WTC11 (cell line): ENCODE measurements around the gene AEBP2. TPM values are rescaled to one million over a fixed set of nuclear protein-coding genes. Genes with fewer than 3 reads are reported as not detected.

ENCODE experiments used
- ATAC-seq: fragments of 200-7000 bp; cut with Tn5 transposase; 2 replicates; pipeline ENCODE4 v1.10.0; 2021; ENCODE audit warnings: mild to moderate bottlenecking, moderate library complexity
- CTCF ChIA-PET: fragments of 300-600 bp; sonication (Branson Sonifier 250); formaldehyde crosslinking; loops from one replicate; lab custom pipeline; 2021; ENCODE audit warnings: antibody characterized with exemption; lab: Charles Lee
- POLR2A ChIA-PET: fragments of 350-600 bp; sonication (Branson Sonifier 250); formaldehyde crosslinking; loops from one replicate; lab custom pipeline; 2021; ENCODE audit warnings: antibody characterized with exemption; lab: Charles Lee
- DNase-seq: peaks from one replicate; pipeline ENCODE4 v3.0.0; 2021; ENCODE audit warnings: low spot score
- H3K27ac Mint-ChIP-seq: 2 replicates; pipeline ENCODE4 v1.8.0; 2021; ENCODE audit warnings: mixed read lengths
- H3K27me3 Mint-ChIP-seq: 2 replicates; pipeline ENCODE4 v1.8.0; 2021; ENCODE audit warnings: low read depth, mild to moderate bottlenecking, moderate library complexity, mixed read lengths
- H3K36me3 Mint-ChIP-seq: 2 replicates; pipeline ENCODE4 v1.8.0; 2021; ENCODE audit warnings: mixed read lengths
- H3K4me1 Mint-ChIP-seq: 2 replicates; pipeline ENCODE4 v1.8.0; 2022; ENCODE audit warnings: mixed read lengths
- H3K4me3 Mint-ChIP-seq: 2 replicates; pipeline ENCODE4 v1.8.0; 2021; ENCODE audit warnings: mild to moderate bottlenecking, moderate library complexity, mixed read lengths
- H3K9me3 Mint-ChIP-seq: 2 replicates; pipeline ENCODE4 v1.8.0; 2021; ENCODE audit warnings: mixed read lengths
- ARID4B ChIP-seq: sonication (generic); formaldehyde crosslinking; IDR thresholded peaks from 2 replicates; pipeline ENCODE4 v1.8.0; 2023; ENCODE audit warnings: missing genetic modification reagents, mild to moderate bottlenecking, borderline replicate concordance
- CBFB ChIP-seq: sonication (generic); formaldehyde crosslinking; IDR thresholded peaks from 2 replicates; pipeline ENCODE4 v1.8.1; 2022; ENCODE audit warnings: mild to moderate bottlenecking, low read depth, missing genetic modification reagents
- CREM ChIP-seq: sonication (generic); formaldehyde crosslinking; IDR thresholded peaks from 2 replicates; pipeline ENCODE4 v1.8.1; 2022; ENCODE audit warnings: mild to moderate bottlenecking, missing genetic modification reagents, moderate library complexity
- FOXJ3 ChIP-seq: sonication (generic); formaldehyde crosslinking; IDR thresholded peaks from 2 replicates; pipeline ENCODE4 v1.9.0; 2021; ENCODE audit warnings: missing genetic modification reagents, mild to moderate bottlenecking, borderline replicate concordance
- FOXP1 ChIP-seq: sonication (generic); formaldehyde crosslinking; IDR thresholded peaks from 2 replicates; pipeline ENCODE4 v1.8.0; 2022; ENCODE audit warnings: missing genetic modification reagents, mild to moderate bottlenecking, moderate library complexity, borderline replicate concordance
- GABPB1 ChIP-seq: sonication (generic); formaldehyde crosslinking; IDR thresholded peaks from 2 replicates; pipeline ENCODE4 v1.8.1; 2023; ENCODE audit warnings: mild to moderate bottlenecking, missing genetic modification reagents
- GRHL2 ChIP-seq: fragments of 250-450 bp; sonication (Bioruptor Pico); IDR thresholded peaks from 2 replicates; pipeline ENCODE4 v1.8.0; 2022; ENCODE audit warnings: mild to moderate bottlenecking, moderate library complexity; ENCODE audit not compliant: insufficient replicate concordance, severe bottlenecking
- HMGA2 ChIP-seq: fragments of 250-450 bp; sonication (Bioruptor Pico); IDR thresholded peaks from 2 replicates; pipeline ENCODE4 v1.4.0; 2021; ENCODE audit warnings: mild to moderate bottlenecking, moderate library complexity
- IRF1 ChIP-seq: sonication (generic); formaldehyde crosslinking; IDR thresholded peaks from 2 replicates; pipeline ENCODE4 v1.8.0; 2023; ENCODE audit warnings: missing genetic modification reagents
- IRF2 ChIP-seq: sonication (generic); formaldehyde crosslinking; IDR thresholded peaks from 2 replicates; pipeline ENCODE4 v1.8.0; 2022; ENCODE audit warnings: low read depth, missing genetic modification reagents, borderline replicate concordance
- JAZF1 ChIP-seq: fragments of 250-450 bp; sonication (Bioruptor Pico); IDR thresholded peaks from 2 replicates; pipeline ENCODE4 v1.9.0; 2021; ENCODE audit warnings: moderate library complexity, mild to moderate bottlenecking, inconsistent platforms
- MXD4 ChIP-seq: fragments of 250-450 bp; sonication (Bioruptor Pico); IDR thresholded peaks from 2 replicates; pipeline ENCODE4 v1.8.0; 2021; ENCODE audit warnings: mild to moderate bottlenecking, moderate library complexity, borderline replicate concordance
- RORB ChIP-seq: fragments of 250-450 bp; sonication (Bioruptor Pico); IDR thresholded peaks from 2 replicates; pipeline ENCODE4 v1.9.0; 2021; ENCODE audit warnings: mild to moderate bottlenecking
- SMAD4 ChIP-seq: sonication (generic); formaldehyde crosslinking; IDR thresholded peaks from 2 replicates; pipeline ENCODE4 v1.8.0; 2022; ENCODE audit warnings: mild to moderate bottlenecking, missing genetic modification reagents
- TEAD4 ChIP-seq: sonication (generic); formaldehyde crosslinking; IDR thresholded peaks from 2 replicates; pipeline ENCODE4 v1.8.0; 2022; ENCODE audit warnings: mild to moderate bottlenecking, missing genetic modification reagents
- USF1 ChIP-seq: sonication (generic); formaldehyde crosslinking; IDR thresholded peaks from 2 replicates; pipeline ENCODE4 v1.8.0; 2022; ENCODE audit warnings: mild to moderate bottlenecking, missing genetic modification reagents
- ZNF121 ChIP-seq: sonication (generic); formaldehyde crosslinking; IDR thresholded peaks from 2 replicates; pipeline ENCODE4 v1.8.0; 2023; ENCODE audit warnings: missing genetic modification reagents
- ZNF138 ChIP-seq: sonication (generic); formaldehyde crosslinking; conservative IDR thresholded peaks from 2 replicates; pipeline ENCODE4 v1.8.1; 2022; ENCODE audit warnings: mild to moderate bottlenecking, moderate library complexity, missing genetic modification reagents
- ZNF219 ChIP-seq: sonication (generic); formaldehyde crosslinking; IDR thresholded peaks from 2 replicates; pipeline ENCODE4 v1.8.0; 2023; ENCODE audit warnings: missing genetic modification reagents, mild to moderate bottlenecking, borderline replicate concordance
- ZNF263 ChIP-seq: sonication (generic); formaldehyde crosslinking; IDR thresholded peaks from 2 replicates; pipeline ENCODE4 v1.8.1; 2022; ENCODE audit warnings: low read depth, mild to moderate bottlenecking, moderate library complexity, missing genetic modification reagents
- ZNF317 ChIP-seq: sonication (generic); formaldehyde crosslinking; IDR thresholded peaks from 2 replicates; pipeline ENCODE4 v1.8.1; 2023; ENCODE audit warnings: low read depth, mild to moderate bottlenecking, moderate library complexity, missing genetic modification reagents, borderline replicate concordance
- ZNF416 ChIP-seq: fragments of 250-450 bp; sonication (Bioruptor Pico); IDR thresholded peaks from 2 replicates; pipeline ENCODE4 v1.9.0; 2021; ENCODE audit warnings: mild to moderate bottlenecking, inconsistent platforms
- ZNF512 ChIP-seq: sonication (generic); formaldehyde crosslinking; IDR thresholded peaks from 2 replicates; pipeline ENCODE4 v1.8.1; 2022; ENCODE audit warnings: missing genetic modification reagents, borderline replicate concordance
- total RNA-seq: library from RNA; stranded (reverse); gene quantifications from 3 replicates; pipeline ENCODE4 v1.2.3, GENCODE V29; 2021
- TF ChIP-seq, protein P1 (sequence below): sonication (generic); formaldehyde crosslinking; IDR thresholded peaks from 2 replicates; pipeline ENCODE4 v1.8.1; 2022; ENCODE audit warnings: low read depth, missing genetic modification reagents, borderline replicate concordance

The AEBP2 gene
- total RNA-seq, 1 experiment from 2014 or later: 65.9 TPM

GRCh38 chr12:19499030-19499429, 59.7 kb downstream of the AEBP2 start:
- Mint-ChIP-seq H3K27me3 (no peaks in the 10 kb centered on the region), H3K36me3 (peaks cover 66% of the 10 kb centered on the region), H3K4me3 (no peak overlapping the region), H3K9me3 (0 out of 2 replicates have a peak, but pooled peaks cover 5% of the 10 kb centered on the region), H3K4me1 (peaks cover 36% of the 10 kb centered on the region), H3K27ac (no peak overlapping the region; the same call in 1 of the 2 replicates)
- TF ChIP-seq ZNF512 (CRISPR knock-in tag): no peak
- no peak for TF ChIP-seq ZNF317 (CRISPR knock-in tag)
- TF ChIP-seq ARID4B (CRISPR knock-in tag): no peak
- no peak for TF ChIP-seq RORB (CRISPR knock-in tag)
- TF ChIP-seq, protein P1, sequence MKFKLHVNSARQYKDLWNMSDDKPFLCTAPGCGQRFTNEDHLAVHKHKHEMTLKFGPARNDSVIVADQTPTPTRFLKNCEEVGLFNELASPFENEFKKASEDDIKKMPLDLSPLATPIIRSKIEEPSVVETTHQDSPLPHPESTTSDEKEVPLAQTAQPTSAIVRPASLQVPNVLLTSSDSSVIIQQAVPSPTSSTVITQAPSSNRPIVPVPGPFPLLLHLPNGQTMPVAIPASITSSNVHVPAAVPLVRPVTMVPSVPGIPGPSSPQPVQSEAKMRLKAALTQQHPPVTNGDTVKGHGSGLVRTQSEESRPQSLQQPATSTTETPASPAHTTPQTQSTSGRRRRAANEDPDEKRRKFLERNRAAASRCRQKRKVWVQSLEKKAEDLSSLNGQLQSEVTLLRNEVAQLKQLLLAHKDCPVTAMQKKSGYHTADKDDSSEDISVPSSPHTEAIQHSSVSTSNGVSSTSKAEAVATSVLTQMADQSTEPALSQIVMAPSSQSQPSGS: no peak
- no peak for TF ChIP-seq GRHL2
- no peak for TF ChIP-seq ZNF416 (CRISPR knock-in tag)
- TF ChIP-seq TEAD4 (CRISPR knock-in tag): no peak
- no peak for TF ChIP-seq JAZF1
- no peak for TF ChIP-seq MXD4 (CRISPR knock-in tag)
- TF ChIP-seq ZNF263 (CRISPR knock-in tag): no peak
- ChIA-PET CTCF (no interaction called here), POLR2A (interaction anchor here (0.6 to 0.7 kb wide), 3 partner anchors 15 to 92 kb away, joined by 3 to 5 read pairs (median 3); no protein-coding TSS in a partner anchor)
- DNase-seq (no peak), ATAC-seq (no peak)

GRCh38 chr12:19506497-19506896, 67.2 kb downstream of the AEBP2 start:
- DNase-seq (no peak), ATAC-seq (no peak)
- H3K9me3 Mint-ChIP-seq: 0 out of 2 replicates have a peak, but pooled peaks cover 5% of the 10 kb centered on the region
- H3K4me3 Mint-ChIP-seq: no peak overlapping the region
- H3K36me3 Mint-ChIP-seq: peaks cover 43% of the 10 kb centered on the region
- H3K4me1 Mint-ChIP-seq: peaks cover 33% of the 10 kb centered on the region
- ChIA-PET CTCF (no interaction called here), POLR2A (interaction anchor here (1.0 kb wide), 1 partner anchor 10 kb away, joined by 6 read pairs; no protein-coding TSS in a partner anchor)
- H3K27me3 Mint-ChIP-seq: no peaks in the 10 kb centered on the region
- H3K27ac Mint-ChIP-seq: peak overlapping the region; percentile 78
- no peak for TF ChIP-seq FOXJ3

DNA sequence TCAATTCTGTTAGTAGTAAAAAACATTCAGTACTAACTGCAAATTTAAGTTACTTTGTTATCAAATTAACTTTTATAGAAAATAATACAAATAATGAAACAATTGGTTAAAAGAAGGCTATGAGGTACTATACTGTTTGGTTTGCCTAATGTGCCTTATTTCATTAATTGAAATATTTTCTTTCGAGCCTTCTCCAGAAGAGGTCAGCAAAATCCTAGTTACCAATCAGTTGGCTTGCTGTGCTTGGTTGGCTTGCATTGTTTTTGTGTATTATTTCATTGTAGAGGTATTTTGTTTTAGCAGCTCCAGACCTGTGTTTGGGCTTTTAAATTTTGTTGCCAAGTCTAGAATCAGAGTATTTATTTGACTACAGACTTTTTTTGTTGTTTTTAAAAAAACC, 68.5 kb downstream of the AEBP2 start:
- H3K4me1 Mint-ChIP-seq: peaks cover 33% of the 10 kb centered on the region
- ChIA-PET POLR2A (no interaction called here), CTCF (no interaction called here)
- ATAC-seq (no peak), DNase-seq (no peak)
- H3K27me3 Mint-ChIP-seq: no peaks in the 10 kb centered on the region
- H3K27ac Mint-ChIP-seq: no peak overlapping the region
- H3K4me3 Mint-ChIP-seq: no peak overlapping the region
- 0 out of 2 replicates have a peak, but pooled peaks cover 5% of the 10 kb centered on the region for H3K9me3 Mint-ChIP-seq
- peaks cover 41% of the 10 kb centered on the region for H3K36me3 Mint-ChIP-seq
- no peak for TF ChIP-seq IRF1
- no peak for TF ChIP-seq GABPB1 (CRISPR knock-in tag)
- no peak for TF ChIP-seq SMAD4
- no peak for TF ChIP-seq CBFB (CRISPR knock-in tag)
- no peak for TF ChIP-seq IRF2 (CRISPR knock-in tag)
- TF ChIP-seq ZNF138: no peak
- TF ChIP-seq CREM (CRISPR knock-in tag): no peak
- no peak for TF ChIP-seq ZNF219 (CRISPR knock-in tag)
- TF ChIP-seq USF1 (CRISPR knock-in tag): no peak
- no peak for TF ChIP-seq ZNF121 (CRISPR knock-in tag)
- TF ChIP-seq TEAD4 (CRISPR knock-in tag): no peak
- TF ChIP-seq FOXP1 (CRISPR knock-in tag): no peak
- no peak for TF ChIP-seq HMGA2
